SIG-M5 (cell line): ENCODE data around the gene ACBD6.

Experiments
- DNase-seq: peaks from one replicate; lab custom pipeline; 2025; lab: John Stamatoyannopoulos, UW

The ACBD6 gene

DNA sequence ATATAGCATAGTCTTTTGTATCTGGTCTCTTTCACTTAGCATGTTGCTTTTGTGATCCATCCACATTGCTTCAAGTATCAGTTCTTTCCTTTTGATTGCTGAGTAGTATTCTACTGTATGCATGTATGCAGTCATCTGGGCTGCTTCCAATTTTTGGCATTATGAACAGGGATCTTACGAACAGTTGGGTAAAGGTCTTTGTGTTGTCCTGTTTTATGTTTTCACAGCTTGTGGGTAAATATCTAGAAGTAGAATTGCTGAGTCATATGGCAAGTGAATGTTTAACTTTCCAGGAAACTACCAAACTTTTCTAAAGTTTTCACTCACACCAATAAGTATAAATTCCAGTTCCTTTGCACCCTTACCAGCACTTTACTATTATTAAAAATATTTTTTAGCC is 211.4 kb downstream of the ACBD6 start:
- DNase-seq = no peak

- no peak for DNase-seq
These were observed 211.9 kb downstream of the ACBD6 start for GRCh38 chr1:180290265-180291001.

DNA sequence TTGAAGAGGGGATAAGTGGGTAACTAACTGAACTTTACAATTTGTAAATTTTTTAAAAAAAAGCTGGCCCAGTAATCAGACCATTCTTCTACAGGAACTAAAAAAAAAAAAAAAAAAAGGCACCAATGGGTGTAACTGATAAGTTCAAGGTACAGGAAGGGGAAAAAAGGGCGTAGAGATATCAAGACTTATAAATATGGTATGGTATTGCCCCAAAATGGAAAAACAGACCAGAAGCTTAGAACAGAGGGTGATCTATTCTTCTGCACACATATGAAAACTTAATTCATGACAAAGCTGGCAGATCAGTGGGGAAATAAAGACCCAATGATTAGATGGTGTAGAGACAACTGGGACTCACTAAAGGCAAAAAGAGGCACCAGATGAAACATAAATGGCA is 213.4 kb downstream of the ACBD6 start:
- no peak for DNase-seq

DNA sequence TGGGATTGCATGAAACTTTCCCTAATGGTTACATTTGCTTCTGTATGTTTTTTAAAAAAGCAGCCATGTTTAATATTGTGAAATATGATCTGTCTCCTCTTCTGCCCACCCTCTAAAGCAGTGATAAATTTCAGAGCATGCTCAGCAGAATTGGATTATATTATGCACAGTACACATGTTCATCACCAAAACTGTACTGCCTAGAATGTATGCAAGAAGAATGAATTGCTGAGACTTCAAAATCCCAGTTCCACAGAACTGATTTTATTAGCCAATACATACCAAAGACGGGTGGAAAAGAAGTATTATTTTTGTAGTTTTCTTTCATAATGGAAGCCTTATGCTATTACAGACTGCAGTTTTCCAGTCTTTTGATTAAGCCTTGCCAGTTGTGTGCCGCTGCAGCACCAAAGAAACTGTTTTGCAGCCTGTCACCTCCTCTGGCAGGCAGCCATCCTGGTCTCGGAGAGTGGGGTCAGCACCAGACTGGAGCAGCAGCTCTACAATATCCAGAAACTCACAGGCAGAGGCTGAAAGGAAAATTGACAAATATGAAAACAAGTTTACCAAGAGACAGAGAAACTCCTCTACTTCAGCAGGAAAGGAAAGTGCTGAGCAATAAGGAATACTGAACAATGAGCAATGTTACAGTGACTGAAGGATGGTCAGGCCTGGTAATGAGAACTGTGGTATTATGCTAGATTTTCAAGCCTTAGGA is 214.2 kb downstream of the ACBD6 start:
- DNase-seq = no peak

- DNase-seq = no peak
These were observed 216.0 kb downstream of the ACBD6 start for GRCh38 chr1:180286417-180286816.

GRCh38 chr1:180283098-180283497 is 219.3 kb downstream of the ACBD6 start:
- no peak for DNase-seq

GRCh38 chr1:180282401-180283044 is 219.9 kb downstream of the ACBD6 start:
- DNase-seq = no peak

GRCh38 chr1:180281490-180281889 is 220.9 kb downstream of the ACBD6 start:
- DNase-seq = no peak

DNA sequence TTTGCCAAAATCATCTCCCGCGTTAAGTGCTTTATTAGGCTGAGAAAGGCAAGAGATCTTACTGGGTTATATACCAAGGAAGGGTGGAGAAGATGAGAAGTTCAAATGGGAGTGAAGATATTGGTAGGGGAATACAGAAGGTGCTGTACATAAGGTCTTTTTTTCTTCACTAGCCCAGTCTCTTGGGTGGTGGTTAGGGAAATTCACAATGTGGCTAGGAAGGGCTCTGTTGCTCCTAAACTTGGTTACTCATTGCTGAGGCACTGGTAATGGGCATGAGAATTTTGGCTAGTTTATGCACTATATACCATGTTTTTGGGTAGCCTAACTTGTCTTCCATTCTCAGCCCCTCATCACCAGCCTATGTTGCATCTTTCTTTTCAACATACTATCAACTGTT is 221.8 kb downstream of the ACBD6 start:
- no peak for DNase-seq

GRCh38 chr1:180279651-180280050 is 222.7 kb downstream of the ACBD6 start:
- DNase-seq = no peak

DNA sequence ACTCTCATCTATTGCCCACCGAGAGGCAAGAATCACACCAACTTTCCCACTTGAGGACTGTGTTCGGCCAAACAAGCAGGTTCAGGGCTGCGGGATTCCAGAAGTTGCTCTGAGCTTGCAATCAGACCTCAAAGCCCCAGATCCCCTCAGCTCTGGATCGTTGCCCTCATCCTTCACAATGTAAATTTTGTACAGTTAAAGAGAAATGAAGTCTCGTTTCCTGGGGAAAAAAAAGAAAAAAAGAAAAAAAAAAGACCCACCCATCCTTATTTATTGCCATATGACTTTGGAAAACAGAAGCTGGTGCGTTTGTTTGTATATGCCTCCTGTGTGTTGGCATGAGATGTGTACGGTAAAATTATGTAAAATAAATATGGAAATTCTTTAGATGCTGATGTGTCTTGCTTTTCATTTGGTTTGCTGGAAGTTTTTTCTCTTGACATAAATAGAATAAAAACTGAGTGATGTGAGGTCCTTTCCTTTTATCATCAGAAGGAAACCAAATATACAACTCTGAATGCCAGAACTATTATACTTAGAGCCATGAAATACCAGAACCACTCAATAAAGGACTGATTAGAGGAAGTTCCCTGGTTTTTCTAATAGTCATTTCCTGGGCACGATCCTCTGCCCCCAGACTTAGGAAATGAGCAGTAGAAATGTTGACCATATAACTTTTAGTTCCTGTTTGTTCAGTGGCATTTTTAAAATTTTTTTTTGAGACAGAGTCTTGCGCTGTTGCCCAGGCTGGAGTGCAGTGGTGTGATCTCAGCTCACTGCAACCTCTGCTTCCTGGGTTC is 223.6 kb downstream of the ACBD6 start:
- DNase-seq = peak; percentile 27

GRCh38 chr1:180278194-180278515 is 224.2 kb downstream of the ACBD6 start:
- no peak for DNase-seq

DNA sequence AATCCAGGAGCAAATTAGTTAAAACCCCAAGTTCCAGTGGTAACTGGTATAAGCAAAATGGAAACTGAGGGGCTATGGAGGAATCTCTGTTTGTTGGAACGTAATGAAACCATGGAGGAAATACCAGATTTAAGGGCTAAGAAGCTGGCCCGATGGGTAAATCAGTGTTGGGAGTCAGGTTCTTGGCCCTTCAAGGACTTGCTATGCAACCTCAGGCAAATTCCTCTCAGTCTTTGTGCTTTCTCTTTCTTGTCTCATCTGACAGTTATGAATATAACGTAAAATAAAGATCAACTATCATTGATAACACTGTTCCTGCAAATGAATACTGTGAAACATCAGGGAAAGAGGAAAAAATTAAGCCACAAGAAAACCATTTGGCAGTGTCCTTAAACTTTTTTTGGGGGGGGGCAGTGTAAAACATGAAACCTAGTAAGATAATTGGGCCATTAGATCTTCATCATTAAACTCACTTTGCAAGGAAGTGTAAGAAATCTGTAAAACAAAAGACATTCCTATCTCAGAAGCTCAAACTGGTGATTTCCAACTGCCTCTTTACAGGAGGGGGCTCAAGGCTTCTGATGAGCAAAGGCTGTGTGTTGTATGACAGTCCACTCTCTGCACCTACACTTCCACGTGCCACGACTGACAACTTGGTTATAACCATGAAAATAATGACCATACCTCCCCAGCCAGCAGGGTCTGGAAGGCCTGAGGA is 224.7 kb downstream of the ACBD6 start:
- DNase-seq = no peak

- no peak for DNase-seq
These were observed 226.7 kb downstream of the ACBD6 start for GRCh38 chr1:180275726-180276125.

DNA sequence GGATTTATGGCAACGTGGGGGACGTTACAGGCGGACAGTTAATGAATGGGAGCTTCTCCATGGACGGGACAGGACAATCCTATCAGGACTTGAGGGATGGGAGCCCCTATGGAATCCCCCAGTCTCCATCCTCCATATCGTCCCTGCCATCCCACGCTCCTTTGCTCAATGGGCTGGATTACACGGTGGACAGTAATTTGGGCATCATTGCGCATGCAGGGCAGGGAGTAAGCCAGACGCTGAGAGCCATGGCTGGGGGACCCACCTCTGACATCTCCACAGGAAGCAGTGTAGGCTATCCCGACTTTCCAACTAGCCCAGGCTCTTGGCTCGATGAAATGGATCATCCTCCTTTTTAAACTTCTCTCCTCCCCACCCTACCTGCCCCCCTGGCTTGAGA is 228.2 kb downstream of the ACBD6 start:
- DNase-seq = no peak

GRCh38 chr1:180273066-180273465 is 229.3 kb downstream of the ACBD6 start:
- no peak for DNase-seq

- no peak for DNase-seq
These were observed 230.0 kb downstream of the ACBD6 start for GRCh38 chr1:180272395-180272794.

DNA sequence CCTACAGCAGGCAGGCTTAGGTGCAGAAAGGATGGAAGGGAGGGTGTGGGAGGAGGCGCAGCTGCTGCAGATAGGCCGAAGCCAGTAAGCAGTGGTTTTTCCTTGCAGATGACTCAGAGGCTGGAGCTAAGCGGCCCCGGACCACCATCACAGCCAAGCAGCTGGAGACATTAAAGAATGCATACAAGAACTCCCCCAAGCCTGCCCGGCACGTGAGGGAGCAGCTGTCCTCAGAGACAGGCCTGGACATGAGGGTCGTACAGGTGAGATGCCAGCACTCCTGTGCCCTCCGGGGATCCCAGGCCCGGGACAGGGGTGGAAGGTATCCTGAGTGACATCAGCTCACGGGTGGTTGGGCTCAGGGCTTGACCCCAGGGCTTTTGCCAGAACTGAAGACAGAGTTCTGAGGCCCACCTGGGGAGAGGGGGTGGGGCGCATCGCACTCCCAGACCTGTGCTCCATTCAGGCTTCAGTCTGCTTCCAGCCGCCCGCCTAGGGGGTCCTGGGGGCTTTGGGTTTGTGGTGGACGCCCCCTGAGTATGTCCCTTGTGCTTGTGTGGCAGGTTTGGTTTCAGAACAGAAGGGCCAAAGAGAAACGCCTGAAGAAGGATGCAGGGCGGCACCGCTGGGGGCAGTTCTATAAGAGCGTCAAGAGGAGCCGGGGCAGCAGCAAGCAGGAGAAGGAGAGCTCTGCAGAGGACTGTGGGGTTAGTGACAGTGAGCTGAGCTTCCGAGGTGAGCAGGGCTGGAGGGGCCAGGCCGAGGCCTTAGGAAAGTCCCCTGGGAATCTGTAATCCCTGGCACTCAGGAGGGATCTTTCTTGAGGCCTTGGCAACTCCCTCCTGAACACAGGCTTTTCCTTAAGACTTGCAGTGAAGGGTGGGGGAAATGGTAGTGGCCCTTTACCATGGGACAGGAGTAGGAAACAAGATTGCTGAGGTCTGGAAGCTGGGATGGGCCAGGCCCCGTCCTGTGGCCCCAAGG is 230.8 kb downstream of the ACBD6 start:
- DNase-seq = no peak

DNA sequence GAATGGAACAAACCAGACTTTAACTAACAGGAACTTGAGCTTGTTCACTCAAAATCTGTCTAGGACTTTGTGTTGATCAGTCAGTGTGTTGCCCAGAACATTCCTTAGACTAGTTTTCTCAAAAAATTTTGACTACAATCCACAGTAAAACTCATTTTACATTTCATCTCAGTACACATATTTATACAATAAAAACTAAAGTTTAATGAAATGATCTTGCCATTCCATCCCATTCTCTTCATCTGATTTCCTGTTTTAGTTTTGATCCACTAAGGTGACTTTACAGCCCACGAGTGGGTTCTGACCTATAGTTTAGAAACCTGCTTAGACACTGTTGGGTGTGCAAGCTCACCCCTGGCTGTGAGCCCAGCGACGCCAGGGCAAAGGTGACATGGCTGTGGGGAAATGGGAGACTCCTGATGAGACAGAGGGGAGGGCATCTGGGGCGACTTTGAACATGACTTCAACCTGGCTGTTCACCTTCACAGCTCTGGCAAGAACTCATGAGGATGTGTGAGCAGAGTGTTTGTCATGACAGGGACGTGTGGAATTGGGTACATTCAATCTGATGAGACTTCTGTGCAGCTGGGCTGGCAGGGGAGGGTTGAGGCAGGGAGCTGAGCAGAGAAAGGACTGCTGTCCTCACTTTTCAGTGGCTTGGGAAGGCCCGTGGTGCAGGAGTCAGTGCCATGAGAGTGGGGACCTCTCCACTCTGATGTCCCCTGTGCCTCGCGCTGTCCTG is 231.7 kb downstream of the ACBD6 start:
- no peak for DNase-seq
